Progenitor cell of endocrine pancreas (in vitro differentiated cells): Measurements from ENCODE around the gene CYP39A1. TPM values are rescaled to one million over a fixed set of nuclear protein-coding genes. Genes with fewer than 3 reads are reported as not detected.

ENCODE experiments used
- DNase-seq: peaks from one replicate; pipeline ENCODE4 v3.0.0; 2021; ENCODE audit warnings: low spot score; ENCODE audit not compliant: unreplicated experiment
- H3K27ac Mint-ChIP-seq: 2 replicates; pipeline ENCODE4 v1.8.0; 2021; ENCODE audit warnings: mild to moderate bottlenecking, moderate library complexity, mixed read lengths
- H3K27me3 Mint-ChIP-seq: 2 replicates; pipeline ENCODE4 v1.8.0; 2021; ENCODE audit warnings: mixed read lengths
- H3K36me3 Mint-ChIP-seq: 2 replicates; pipeline ENCODE4 v1.8.0; 2022; ENCODE audit warnings: mixed read lengths; ENCODE audit not compliant: insufficient read depth
- H3K4me1 Mint-ChIP-seq: 2 replicates; pipeline ENCODE4 v1.8.0; 2021; ENCODE audit warnings: low read depth, mixed read lengths
- H3K4me3 Mint-ChIP-seq: 2 replicates; pipeline ENCODE4 v1.8.0; 2021; ENCODE audit warnings: low read depth, mild to moderate bottlenecking, moderate library complexity, mixed read lengths
- H3K9me3 Mint-ChIP-seq: 2 replicates; pipeline ENCODE4 v1.8.0; 2021; ENCODE audit warnings: low read depth, mixed read lengths
- total RNA-seq: library from RNA; stranded (reverse); gene quantifications from 2 replicates; pipeline ENCODE4 v1.2.1, GENCODE V29; 2021
- TF ChIP-seq, protein P1 (sequence below): fragments of 200-600 bp; sonication (generic); IDR thresholded peaks from one replicate; pipeline ENCODE4 v1.5.0; 2021; ENCODE audit warnings: antibody characterized with exemption, mild to moderate bottlenecking; ENCODE audit not compliant: unreplicated experiment

CYP39A1 gene
- total RNA-seq, 1 donor from 2014 or later: 10.3 TPM

GRCh38 chr6:46689657-46690056, 37.0 kb upstream of the CYP39A1 start:
- Mint-ChIP-seq H3K4me3 (no peak overlapping the region), H3K9me3 (peaks cover 2% of the 10 kb centered on the region), H3K27me3 (peaks cover 52% of the 10 kb centered on the region), H3K4me1 (peaks cover 4% of the 10 kb centered on the region), H3K27ac (no peak overlapping the region), H3K36me3 (no peaks in the 10 kb centered on the region)
- TF ChIP-seq, protein P1, sequence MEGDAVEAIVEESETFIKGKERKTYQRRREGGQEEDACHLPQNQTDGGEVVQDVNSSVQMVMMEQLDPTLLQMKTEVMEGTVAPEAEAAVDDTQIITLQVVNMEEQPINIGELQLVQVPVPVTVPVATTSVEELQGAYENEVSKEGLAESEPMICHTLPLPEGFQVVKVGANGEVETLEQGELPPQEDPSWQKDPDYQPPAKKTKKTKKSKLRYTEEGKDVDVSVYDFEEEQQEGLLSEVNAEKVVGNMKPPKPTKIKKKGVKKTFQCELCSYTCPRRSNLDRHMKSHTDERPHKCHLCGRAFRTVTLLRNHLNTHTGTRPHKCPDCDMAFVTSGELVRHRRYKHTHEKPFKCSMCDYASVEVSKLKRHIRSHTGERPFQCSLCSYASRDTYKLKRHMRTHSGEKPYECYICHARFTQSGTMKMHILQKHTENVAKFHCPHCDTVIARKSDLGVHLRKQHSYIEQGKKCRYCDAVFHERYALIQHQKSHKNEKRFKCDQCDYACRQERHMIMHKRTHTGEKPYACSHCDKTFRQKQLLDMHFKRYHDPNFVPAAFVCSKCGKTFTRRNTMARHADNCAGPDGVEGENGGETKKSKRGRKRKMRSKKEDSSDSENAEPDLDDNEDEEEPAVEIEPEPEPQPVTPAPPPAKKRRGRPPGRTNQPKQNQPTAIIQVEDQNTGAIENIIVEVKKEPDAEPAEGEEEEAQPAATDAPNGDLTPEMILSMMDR: no peak
- no peak for DNase-seq

DNA sequence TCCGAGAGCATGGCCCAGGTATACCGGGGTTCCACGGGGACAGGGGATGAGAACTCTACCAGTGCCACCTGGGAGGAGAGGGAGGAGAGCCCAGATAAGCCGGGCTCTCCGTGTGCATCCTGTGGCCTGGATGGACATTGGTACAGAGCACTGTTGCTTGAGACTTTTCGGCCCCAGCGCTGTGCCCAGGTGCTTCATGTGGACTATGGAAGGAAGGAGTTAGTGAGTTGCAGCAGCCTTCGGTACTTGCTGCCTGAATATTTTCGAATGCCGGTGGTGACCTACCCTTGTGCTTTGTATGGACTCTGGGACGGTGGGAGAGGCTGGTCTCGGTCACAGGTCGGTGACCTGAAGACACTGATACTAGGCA, 36.3 kb upstream of the CYP39A1 start:
- peaks cover 2% of the 10 kb centered on the region for H3K9me3 Mint-ChIP-seq
- no peak overlapping the region for H3K4me3 Mint-ChIP-seq
- DNase-seq: no peak
- H3K27me3 Mint-ChIP-seq: peaks cover 51% of the 10 kb centered on the region
- H3K27ac Mint-ChIP-seq: no peak overlapping the region
- peaks cover 4% of the 10 kb centered on the region for H3K4me1 Mint-ChIP-seq
- TF ChIP-seq, protein P1: no peak
- H3K36me3 Mint-ChIP-seq: no peaks in the 10 kb centered on the region

GRCh38 chr6:46688117-46688965, 35.7 kb upstream of the CYP39A1 start:
- H3K27me3 Mint-ChIP-seq: peaks cover 45% of the 10 kb centered on the region
- no peak overlapping the region for H3K27ac Mint-ChIP-seq
- no peak for DNase-seq
- peaks cover 3% of the 10 kb centered on the region for H3K9me3 Mint-ChIP-seq
- H3K36me3 Mint-ChIP-seq: no peaks in the 10 kb centered on the region
- no peak overlapping the region for H3K4me3 Mint-ChIP-seq
- TF ChIP-seq, protein P1: no peak
- H3K4me1 Mint-ChIP-seq: peaks cover under 1% of the 10 kb centered on the region

DNA sequence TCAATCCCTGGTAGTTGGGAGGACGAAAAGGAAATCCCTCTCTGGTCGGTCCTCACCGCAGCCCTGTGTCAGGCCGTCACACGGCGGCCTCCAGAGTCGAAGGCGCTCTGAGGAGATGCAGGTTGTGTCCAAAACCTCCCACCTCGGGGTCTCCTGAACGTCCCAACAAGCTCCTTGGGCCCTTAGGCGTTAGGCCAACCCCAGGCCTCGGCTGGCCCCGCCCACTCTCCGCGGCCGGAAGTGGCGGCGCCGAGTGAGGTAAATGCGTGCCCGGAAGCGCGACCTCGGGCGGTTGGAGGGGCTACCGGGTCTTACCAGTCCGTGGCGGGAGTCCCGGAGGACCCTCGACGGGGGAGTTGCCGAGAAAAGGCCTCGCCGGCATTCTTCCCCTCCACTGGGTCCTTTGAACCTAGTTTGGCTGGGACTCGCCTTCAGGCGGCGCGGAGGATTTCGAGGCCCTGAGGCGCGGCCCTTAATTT, 35.0 kb upstream of the CYP39A1 start, which contains the start of gene TDRD6:
Gene TDRD6, plus strand, starts transcription at position 267 of the 479 bp plus-strand sequence. CDS start 244 bp downstream, outside the sequence.
- H3K36me3 Mint-ChIP-seq: no peaks in the 10 kb centered on the region
- H3K9me3 Mint-ChIP-seq: peaks cover 5% of the 10 kb centered on the region
- no peaks in the 10 kb centered on the region for H3K4me1 Mint-ChIP-seq
- no peak within 1 kb of the TSS for H3K4me3 Mint-ChIP-seq
- TF ChIP-seq, protein P1: no peak
- no peak within 1 kb of the TSS for H3K27ac Mint-ChIP-seq
- no peak for DNase-seq
- peaks cover 38% of the 10 kb centered on the region for H3K27me3 Mint-ChIP-seq

GRCh38 chr6:46684771-46685170, 32.2 kb upstream of the CYP39A1 start:
- Mint-ChIP-seq H3K4me1 (no peaks in the 10 kb centered on the region), H3K27me3 (peaks cover 12% of the 10 kb centered on the region), H3K9me3 (peaks cover 8% of the 10 kb centered on the region), H3K36me3 (peaks cover 1% of the 10 kb centered on the region), H3K27ac (no peak overlapping the region), H3K4me3 (no peak overlapping the region)
- TF ChIP-seq, protein P1: no peak
- no peak for DNase-seq
